CD8-positive, alpha-beta memory T cell (primary cell): ENCODE results near the gene PHTF1. TPM values are rescaled to one million over a fixed set of nuclear protein-coding genes. Genes with fewer than 3 reads are reported as not detected.

ENCODE experiments used
- CTCF ChIA-PET: fragments of 350-600 bp; sonication (Branson Sonifier 250); formaldehyde crosslinking; loops from one replicate; lab custom pipeline; 2021; ENCODE audit warnings: antibody characterized with exemption; lab: Charles Lee
- POLR2A ChIA-PET: fragments of 350-600 bp; sonication (Branson Sonifier 250); formaldehyde crosslinking; loops from one replicate; lab custom pipeline; 2021; ENCODE audit warnings: antibody characterized with exemption; lab: Charles Lee
- DNase-seq, 5 donors: peaks; one replicate each; pipeline versions ENCODE4 v3.0.0 to v3.0.0-alpha.2; 2020 to 2022; ENCODE audit warnings: mixed read lengths in 1 of 5
- H3K27ac ChIP-seq: one replicate; pipeline ENCODE4 v1.7.0; 2013; ENCODE audit warnings: low read depth, mild to moderate bottlenecking, low read length, moderate library complexity
- H3K27me3 ChIP-seq: 2 replicates; pipeline ENCODE4 v1.7.0; 2013; ENCODE audit warnings: low read length, mild to moderate bottlenecking; ENCODE audit not compliant: insufficient read depth, poor library complexity, severe bottlenecking
- H3K36me3 ChIP-seq: 2 replicates; pipeline ENCODE4 v1.7.0; 2013; ENCODE audit warnings: mild to moderate bottlenecking, low read length, moderate library complexity; ENCODE audit not compliant: insufficient read depth
- H3K4me1 ChIP-seq: 2 replicates; pipeline ENCODE4 v1.7.0; 2013; ENCODE audit warnings: mild to moderate bottlenecking, low read length, moderate library complexity; ENCODE audit not compliant: insufficient read depth
- H3K4me3 ChIP-seq: 2 replicates; pipeline ENCODE4 v1.7.0; 2013; ENCODE audit warnings: mild to moderate bottlenecking, low read length
- H3K9me3 ChIP-seq: 2 replicates; pipeline ENCODE4 v1.7.0; 2013; ENCODE audit warnings: mild to moderate bottlenecking, low read length
- H3K27ac Mint-ChIP-seq, 8 donors: one replicate each; pipeline ENCODE4 v1.8.0; 2020 to 2021; ENCODE audit warnings: mixed read lengths in 8 of 8, mild to moderate bottlenecking in 6 of 8, inconsistent platforms in 3 of 8, moderate library complexity in 3 of 8
- H3K27me3 Mint-ChIP-seq, 2 donors: one replicate each; pipeline ENCODE4 v1.8.0; 2020 to 2021; ENCODE audit warnings: mixed read lengths in 2 of 2, mild to moderate bottlenecking in 1 of 2, moderate library complexity in 1 of 2
- H3K36me3 Mint-ChIP-seq, 3 donors: one replicate each; pipeline ENCODE4 v1.8.0; 2020 to 2021; ENCODE audit warnings: mixed read lengths in 3 of 3, inconsistent platforms in 1 of 3, mild to moderate bottlenecking in 1 of 3
- H3K4me1 Mint-ChIP-seq, 3 donors: one replicate each; pipeline ENCODE4 v1.8.0; 2020 to 2021; ENCODE audit warnings: mixed read lengths in 3 of 3, inconsistent platforms in 1 of 3, mild to moderate bottlenecking in 1 of 3
- H3K4me3 Mint-ChIP-seq, 7 donors: one replicate each; pipeline ENCODE4 v1.8.0; 2020 to 2021; ENCODE audit warnings: mixed read lengths in 7 of 7, mild to moderate bottlenecking in 6 of 7, moderate library complexity in 4 of 7, inconsistent platforms in 2 of 7
- H3K9me3 Mint-ChIP-seq, 5 donors: one replicate each; pipeline ENCODE4 v1.8.0; 2020 to 2022; ENCODE audit warnings: mixed read lengths in 5 of 5, mild to moderate bottlenecking in 3 of 5, moderate library complexity in 2 of 5, inconsistent platforms in 1 of 5
- polyA plus RNA-seq: library from polyadenylated mRNA; unstranded; fragments of 300-500 nt; fragmentation: Illumina TruSeq; gene quantifications from one replicate; pipeline ENCODE4 v1.2.3, GENCODE V29; 2021
- total RNA-seq, 2 experiments: library from RNA; stranded (reverse); gene quantifications; one replicate each; pipeline ENCODE4 v1.2.3, GENCODE V29; 2021

The PHTF1 gene
- total and polyA plus RNA-seq, 3 experiments from 2014 or later, result 14.5 to 17.8 (median 17.5) TPM

DNA sequence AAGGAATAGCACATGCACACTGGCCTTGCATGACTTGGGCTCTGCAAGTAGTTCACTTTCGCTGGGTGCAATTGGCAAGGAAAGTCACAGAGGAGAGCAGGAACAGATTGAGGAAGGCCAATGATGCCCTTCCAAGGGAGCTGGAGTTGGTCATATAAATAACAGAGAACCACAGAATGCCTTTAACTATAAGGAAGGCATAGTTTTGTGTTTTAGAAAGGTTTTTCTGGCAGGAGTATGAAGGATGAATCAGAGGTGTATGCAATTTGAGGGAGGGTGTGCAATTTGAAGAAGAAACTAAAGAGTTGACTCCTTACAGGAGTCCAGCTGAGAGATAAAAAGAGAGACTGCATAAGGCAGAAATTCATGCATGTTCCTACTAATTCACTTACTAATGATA lies 112.1 kb downstream of the PHTF1 start:
- no peaks in the 10 kb centered on the region for H3K27me3 Mint-ChIP-seq
- no peaks in the 10 kb centered on the region for H3K4me1 Mint-ChIP-seq
- POLR2A ChIA-PET, result no interaction called here
- H3K9me3 Mint-ChIP-seq, result no peaks in the 10 kb centered on the region
- Histone ChIP-seq H3K4me3 (no peak overlapping the region), H3K27ac (no peak overlapping the region), H3K4me1 (no peaks in the 10 kb centered on the region), H3K36me3 (no peaks in the 10 kb centered on the region), H3K27me3 (no peaks in the 10 kb centered on the region), H3K9me3 (no peaks in the 10 kb centered on the region)
- peaks cover 0 to 6% (median 3%) of the 10 kb centered on the region in 3 donors for H3K36me3 Mint-ChIP-seq
- no peak overlapping the region for H3K27ac Mint-ChIP-seq
- CTCF ChIA-PET, result no interaction called here
- H3K4me3 Mint-ChIP-seq, result no peak overlapping the region
- no peak for DNase-seq

Other genes starting within 250 kb of the PHTF1 start
- gene RSBN1, start 53.0 kb upstream of the PHTF1 start, total RNA-seq, result 10 to 100 TPM; 18.5 to 19.2 TPM
- 44.5 TPM for gene RSBN1, start 53.0 kb upstream of the PHTF1 start, polyA plus RNA-seq
- gene PTPN22, start 112.2 kb upstream of the PHTF1 start, total RNA-seq, result 10 to 100 TPM; 57.7 to 66.5 TPM
- gene PTPN22, start 112.2 kb upstream of the PHTF1 start, polyA plus RNA-seq, result 83.2 TPM
- gene BCL2L15, start 128.1 kb upstream of the PHTF1 start, total RNA-seq, result 1 to 10 TPM; 1.2 to 1.9 TPM
- not detected for gene BCL2L15, start 128.1 kb upstream of the PHTF1 start, polyA plus RNA-seq
- 10 to 100 TPM; 33.7 to 36.2 TPM for gene AP4B1, start 145.3 kb upstream of the PHTF1 start, total RNA-seq
- 12.1 TPM for gene AP4B1, start 145.3 kb upstream of the PHTF1 start, polyA plus RNA-seq
- 10 to 100 TPM; 31.2 to 32.1 TPM for gene DCLRE1B, start 145.8 kb upstream of the PHTF1 start, total RNA-seq
- 5.1 TPM for gene DCLRE1B, start 145.8 kb upstream of the PHTF1 start, polyA plus RNA-seq
- gene HIPK1, start 169.8 kb upstream of the PHTF1 start, total RNA-seq, result 10 to 100 TPM; 80.9 to 81.2 TPM
- gene HIPK1, start 169.8 kb upstream of the PHTF1 start, polyA plus RNA-seq, result 19.4 TPM
- gene OLFML3, start 220.0 kb upstream of the PHTF1 start, total RNA-seq, result under 1 TPM; 0.18 to 0.24 TPM
- not detected for gene OLFML3, start 220.0 kb upstream of the PHTF1 start, polyA plus RNA-seq